ENCODE results near the gene RUNX3. TPM values are rescaled to one million over a fixed set of nuclear protein-coding genes. Genes with fewer than 3 reads are reported as not detected.

RUNX3 gene
- total RNA-seq, 1 experiment from 2014 or later = 22.6 TPM

- no peak overlapping the region for H3K4me2 ChIP-seq (ENCODE audit: low read length)
- no peaks in the 10 kb centered on the region for H3K79me2 ChIP-seq (ENCODE audit: insufficient read depth, low read length)
- H3K4me1 ChIP-seq (ENCODE audit: control insufficient read depth in 1 of 2, insufficient read depth in 2 of 2, low read length in 2 of 2) = no peaks in the 10 kb centered on the region
- no peak for ATAC-seq
- ChIA-PET CTCF (no interaction called here), POLR2A (no interaction called here), RAD21 (ENCODE audit: low non-redundant PET in 1 of 2, low total read pairs in 2 of 2, uncharacterized antibody in 2 of 2, unreplicated experiment in 2 of 2) (no interaction called here)
- H3K27ac ChIP-seq (ENCODE audit: low read depth, low read length) = no peak overlapping the region
- no peak overlapping the region for H3K9ac ChIP-seq (ENCODE audit: low read length)
- no peaks in the 10 kb centered on the region for H3K27me3 ChIP-seq (ENCODE audit: insufficient read depth, low read length)
- no peak overlapping the region for H2AFZ ChIP-seq (ENCODE audit: low read depth, low read length, poor library complexity, severe bottlenecking)
- no peak overlapping the region for H3K4me3 ChIP-seq (replicated peaks in 1 of 2; ENCODE audit: low read depth in 1 of 2, low read length in 2 of 2)
- peaks cover 0 to 5% of the 10 kb centered on the region in 2 experiments; a peak in 2 of 4 replicates for H3K36me3 ChIP-seq (ENCODE audit: control insufficient read depth in 1 of 2, insufficient read depth in 2 of 2, low read length in 2 of 2)
- no peaks in the 10 kb centered on the region; a peak in 1 of 4 replicates for H3K9me3 ChIP-seq (ENCODE audit: control insufficient read depth in 1 of 2, insufficient read depth in 1 of 2, low read depth in 1 of 2, low read length in 2 of 2)
- H4K20me1 ChIP-seq (ENCODE audit: insufficient read depth) = no peaks in the 10 kb centered on the region
- TF ChIP-seq CTCF (IDR thresholded peaks at IDR 0.05 in 2 of 3, conservative IDR thresholded peaks at IDR 0.05 in 1 of 3; ENCODE audit: borderline replicate concordance in 1 of 3, insufficient read depth in 1 of 3, low read depth in 2 of 3, low read length in 2 of 3) (no peak), EZH2 (IDR thresholded peaks at IDR 0.05) (no peak), YY1 (IDR thresholded peaks at IDR 0.05; ENCODE audit: extremely low read depth, insufficient replicate concordance, low read depth, low read length) (no peak), RAD21 (IDR thresholded peaks at IDR 0.05; ENCODE audit: low read depth) (no peak), ATF3 (IDR thresholded peaks at IDR 0.05) (no peak), ZBTB33 (IDR thresholded peaks at IDR 0.05; ENCODE audit: extremely low read depth, insufficient replicate concordance, low read length) (no peak), EGR1 (IDR thresholded peaks at IDR 0.05; ENCODE audit: low read depth) (no peak), CBX3 (IDR thresholded peaks at IDR 0.05; ENCODE audit: low read depth) (no peak)
- no peak for DNase-seq (ENCODE audit: low read depth, low spot score)
- intact Hi-C loops (cut with micrococcal nuclease) = no loop called here
- BruUV-seq (replicated peaks) = no TSS peak
- no peaks in the 10 kb centered on the region for H3K9me2 ChIP-seq (ENCODE audit: insufficient read depth)
Measured at GRCh38 chr1:24905979-24906720, 23.9 kb downstream of the RUNX3 start.
